Measurements from ENCODE around the gene MTHFD2L.
A peak's percentile ranks its signal among the peaks of the same experiment; 100 is the strongest.

The MTHFD2L gene

GRCh38 chr4:74148205-74148604 is 9.7 kb upstream of the MTHFD2L start:
- Histone ChIP-seq H3K4me1 (no peaks in the 10 kb centered on the region), H3K4me3 (ENCODE audit: low read depth, low read length) (no peak overlapping the region), H3K36me3 (no peaks in the 10 kb centered on the region), H3K9me3 (no peaks in the 10 kb centered on the region), H3K27me3 (peaks cover 30% of the 10 kb centered on the region)
- DNase-seq: no peak
- no peak for TF ChIP-seq CTCF (IDR thresholded peaks at IDR 0.05; ENCODE audit: low read depth, low read length)

- no peaks in the 10 kb centered on the region for H3K36me3 ChIP-seq
- no peaks in the 10 kb centered on the region for H3K9me3 ChIP-seq
- no peak for TF ChIP-seq CTCF (IDR thresholded peaks at IDR 0.05; ENCODE audit: low read depth, low read length)
- no peak overlapping the region for H3K4me3 ChIP-seq (ENCODE audit: low read depth, low read length)
- H3K4me1 ChIP-seq: no peaks in the 10 kb centered on the region
- H3K27me3 ChIP-seq: peaks cover 20% of the 10 kb centered on the region
- no peak for DNase-seq
Observed at GRCh38 chr4:74152836-74153235, 5.1 kb upstream of the MTHFD2L start.

GRCh38 chr4:74156521-74156920 is 1.4 kb upstream of the MTHFD2L start:
- no peak for TF ChIP-seq CTCF (IDR thresholded peaks at IDR 0.05; ENCODE audit: low read depth, low read length)
- Histone ChIP-seq H3K4me1 (no peaks in the 10 kb centered on the region), H3K27me3 (peaks cover 7% of the 10 kb centered on the region; the same call in 1 of the 2 replicates), H3K4me3 (ENCODE audit: low read depth, low read length) (no peak overlapping the region), H3K36me3 (peaks cover 10% of the 10 kb centered on the region), H3K9me3 (no peaks in the 10 kb centered on the region)
- DNase-seq: no peak

- Histone ChIP-seq H3K4me3 (ENCODE audit: low read depth, low read length) (peak overlapping the region; percentile 92), H3K36me3 (peaks cover 14% of the 10 kb centered on the region), H3K27me3 (peaks cover 7% of the 10 kb centered on the region; the same call in 1 of the 2 replicates), H3K4me1 (no peaks in the 10 kb centered on the region), H3K9me3 (no peaks in the 10 kb centered on the region)
- no peak for TF ChIP-seq CTCF (IDR thresholded peaks at IDR 0.05; ENCODE audit: low read depth, low read length)
- no peak for DNase-seq
Observed at GRCh38 chr4:74157154-74157553, 764 bp upstream of the MTHFD2L start.

- no peak for DNase-seq
Observed at GRCh38 chr4:74158466-74159142, 686 bp downstream of the MTHFD2L start.

More at GRCh38 chr4:74158466-74159142, 686 bp downstream of the MTHFD2L start:
- Histone ChIP-seq H3K36me3 (peaks cover 14% of the 10 kb centered on the region), H3K4me1 (no peaks in the 10 kb centered on the region), H3K27me3 (peaks cover 7% of the 10 kb centered on the region; the same call in 1 of the 2 replicates), H3K4me3 (ENCODE audit: low read depth, low read length) (peak overlapping the region; percentile 92), H3K9me3 (no peaks in the 10 kb centered on the region)
- no peak for TF ChIP-seq CTCF (IDR thresholded peaks at IDR 0.05; ENCODE audit: low read depth, low read length)
